ENCODE data around the gene PMF1.

PMF1 gene

GRCh38 chr1:156226782-156227181 is 14.0 kb downstream of the PMF1 start:
- no peak overlapping the region for H3K4me3 ChIP-seq (ENCODE audit: low read depth, low read length)
- DNase-seq (ENCODE audit: low read depth), result no peak
- no peak for TF ChIP-seq CTCF (IDR thresholded peaks at IDR 0.05; ENCODE audit: control insufficient read depth, extremely low read depth, insufficient read depth)

- TF ChIP-seq CTCF (IDR thresholded peaks at IDR 0.05; ENCODE audit: control insufficient read depth, extremely low read depth, insufficient read depth), result no peak
- no peak overlapping the region for H3K4me3 ChIP-seq (ENCODE audit: low read depth, low read length)
- DNase-seq (ENCODE audit: low read depth), result no peak
Measured at GRCh38 chr1:156228501-156228900, 15.7 kb downstream of the PMF1 start.

GRCh38 chr1:156229809-156230472 is 17.1 kb downstream of the PMF1 start:
- DNase-seq (ENCODE audit: low read depth), result no peak
- no peak overlapping the region for H3K4me3 ChIP-seq (ENCODE audit: low read depth, low read length)
- TF ChIP-seq CTCF (IDR thresholded peaks at IDR 0.05; ENCODE audit: control insufficient read depth, extremely low read depth, insufficient read depth), result no peak

- H3K4me3 ChIP-seq (ENCODE audit: low read depth, low read length), result no peak overlapping the region
- DNase-seq (ENCODE audit: low read depth), result no peak
- no peak for TF ChIP-seq CTCF (IDR thresholded peaks at IDR 0.05; ENCODE audit: control insufficient read depth, extremely low read depth, insufficient read depth)
Measured at GRCh38 chr1:156230473-156230837, 17.6 kb downstream of the PMF1 start.

GRCh38 chr1:156232201-156232894 is 19.5 kb downstream of the PMF1 start:
- no peak overlapping the region for H3K4me3 ChIP-seq (ENCODE audit: low read depth, low read length)
- no peak for TF ChIP-seq CTCF (IDR thresholded peaks at IDR 0.05; ENCODE audit: control insufficient read depth, extremely low read depth, insufficient read depth)
- DNase-seq (ENCODE audit: low read depth), result no peak

- H3K4me3 ChIP-seq (ENCODE audit: low read depth, low read length), result no peak overlapping the region
- TF ChIP-seq CTCF (IDR thresholded peaks at IDR 0.05; ENCODE audit: control insufficient read depth, extremely low read depth, insufficient read depth), result no peak
- no peak for DNase-seq (ENCODE audit: low read depth)
Measured at GRCh38 chr1:156233426-156234127, 20.8 kb downstream of the PMF1 start.
